HEK293T (cell line): Measurements from ENCODE around the gene RBCK1.

Experiments used
- ELF4 ChIP-seq: fragments of 450-650 bp; IDR thresholded peaks from 2 replicates; pipeline ENCODE4 v1.6.1; 2017; ENCODE audit warnings: antibody characterized with exemption
- FOXA1 ChIP-seq: fragments of 450-650 bp; IDR thresholded peaks from 2 replicates; pipeline ENCODE4 v1.6.1; 2016; ENCODE audit warnings: mild to moderate bottlenecking
- FOXK2 ChIP-seq: fragments of 450-650 bp; IDR thresholded peaks from 2 replicates; pipeline ENCODE4 v1.6.1; 2016; ENCODE audit warnings: mild to moderate bottlenecking
- FOXM1 ChIP-seq: fragments of 450-650 bp; IDR thresholded peaks from 2 replicates; pipeline ENCODE4 v1.6.1; 2017; ENCODE audit warnings: mild to moderate bottlenecking, borderline replicate concordance
- HDGF ChIP-seq: fragments of 450-650 bp; IDR thresholded peaks from 2 replicates; pipeline ENCODE4 v1.6.1; 2017; ENCODE audit warnings: antibody characterized with exemption, borderline replicate concordance
- NFRKB ChIP-seq: fragments of 450-650 bp; IDR thresholded peaks from 2 replicates; pipeline ENCODE4 v1.6.1; 2016; ENCODE audit warnings: mild to moderate bottlenecking, moderate library complexity
- SP1 ChIP-seq: fragments of 450-650 bp; IDR thresholded peaks from 2 replicates; pipeline ENCODE4 v1.6.1; 2017
- SUZ12 ChIP-seq: fragments of 450-650 bp; IDR thresholded peaks from 2 replicates; pipeline ENCODE4 v1.6.1; 2016; ENCODE audit warnings: mild to moderate bottlenecking
- TF ChIP-seq, protein P1 (sequence below): fragments of 450-650 bp; IDR thresholded peaks from 2 replicates; pipeline ENCODE4 v1.6.1; 2016

DNA sequence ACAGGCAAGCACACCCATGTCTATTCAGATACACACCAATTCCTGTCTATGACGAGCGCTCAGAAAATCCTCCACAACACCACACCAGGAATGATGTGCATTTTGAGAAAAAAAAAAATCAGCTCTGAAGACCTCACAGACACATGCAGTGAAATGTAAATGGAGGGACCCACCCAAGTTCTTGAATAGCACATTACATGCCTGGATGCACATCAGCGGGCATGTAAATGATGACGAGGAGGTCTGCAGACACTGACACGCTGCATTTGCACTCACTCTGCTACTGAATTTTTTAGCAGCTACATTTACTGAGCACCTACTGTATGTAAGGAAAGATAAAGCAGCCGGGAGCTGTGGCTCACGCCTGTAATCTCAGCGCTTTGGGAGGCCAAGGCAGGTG is 46.5 kb upstream of the RBCK1 start:
- TF ChIP-seq FOXA1: no peak
- TF ChIP-seq, protein P1, sequence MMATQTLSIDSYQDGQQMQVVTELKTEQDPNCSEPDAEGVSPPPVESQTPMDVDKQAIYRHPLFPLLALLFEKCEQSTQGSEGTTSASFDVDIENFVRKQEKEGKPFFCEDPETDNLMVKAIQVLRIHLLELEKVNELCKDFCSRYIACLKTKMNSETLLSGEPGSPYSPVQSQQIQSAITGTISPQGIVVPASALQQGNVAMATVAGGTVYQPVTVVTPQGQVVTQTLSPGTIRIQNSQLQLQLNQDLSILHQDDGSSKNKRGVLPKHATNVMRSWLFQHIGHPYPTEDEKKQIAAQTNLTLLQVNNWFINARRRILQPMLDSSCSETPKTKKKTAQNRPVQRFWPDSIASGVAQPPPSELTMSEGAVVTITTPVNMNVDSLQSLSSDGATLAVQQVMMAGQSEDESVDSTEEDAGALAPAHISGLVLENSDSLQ: no peak
- TF ChIP-seq SUZ12: no peak
- TF ChIP-seq HDGF: no peak
- no peak for TF ChIP-seq FOXK2
- TF ChIP-seq NFRKB: no peak
- TF ChIP-seq SP1: no peak
- TF ChIP-seq ELF4: no peak
- no peak for TF ChIP-seq FOXM1
